H1 (cell line): ENCODE measurements around the gene GMNN. TPM values are rescaled to one million over a fixed set of nuclear protein-coding genes. Genes with fewer than 3 reads are reported as not detected.

Experiments used
- CTCF ChIA-PET: fragments of 300-600 bp; sonication (Branson Sonifier 250); formaldehyde crosslinking; loops from one replicate; lab custom pipeline; 2021; ENCODE audit not compliant: partially characterized antibody; lab: Charles Lee
- POLR2A ChIA-PET: fragments of 300-600 bp; sonication (Branson Sonifier 250); formaldehyde crosslinking; loops from one replicate; lab custom pipeline; 2021; ENCODE audit warnings: inconsistent platforms; ENCODE audit not compliant: partially characterized antibody; lab: Charles Lee
- DNase-seq, 2 experiments: peaks; one replicate each; pipeline versions ENCODE4 v3.0.0 to v3.0.0-alpha.2; 2010 to 2022; ENCODE audit warnings: low spot score in 2 of 2, low read depth in 1 of 2, mixed read lengths in 1 of 2
- FAIRE-seq: peaks from 2 replicates; lab custom pipeline; 2011; peaks lifted over from hg19 to GRCh38; lab: Jason Lieb, UNC
- H2AFZ ChIP-seq: 2 replicates; pipeline ENCODE4 v1.8.1; 2012; ENCODE audit warnings: low read length, inconsistent platforms
- H2AK5ac ChIP-seq: 2 replicates; pipeline ENCODE4 v1.6.1; 2013; ENCODE audit warnings: low read depth, low read length
- H2BK120ac ChIP-seq: replicated peaks from 2 replicates; pipeline ENCODE3; 2013; ENCODE audit warnings: low read depth, low read length, inconsistent platforms
- H2BK12ac ChIP-seq: 2 replicates; pipeline ENCODE4 v1.6.1; 2013; ENCODE audit warnings: low read depth, low read length
- H2BK15ac ChIP-seq: 2 replicates; pipeline ENCODE4 v1.6.1; 2013; ENCODE audit warnings: low read length
- H2BK20ac ChIP-seq: 2 replicates; pipeline ENCODE4 v1.6.1; 2013; ENCODE audit warnings: low read length
- H2BK5ac ChIP-seq: 2 replicates; pipeline ENCODE4 v1.6.1; 2013; ENCODE audit warnings: low read depth, low read length
- H3K14ac ChIP-seq: 2 replicates; pipeline ENCODE4 v1.6.1; 2013; ENCODE audit warnings: inconsistent platforms; ENCODE audit not compliant: insufficient read length
- H3K18ac ChIP-seq: 2 replicates; pipeline ENCODE4 v1.6.1; 2013; ENCODE audit warnings: low read length; ENCODE audit errors: extremely low read depth
- H3K23ac ChIP-seq: 2 replicates; pipeline ENCODE4 v1.6.1; 2013; ENCODE audit warnings: inconsistent platforms; ENCODE audit not compliant: insufficient read length
- H3K23me2 ChIP-seq: 2 replicates; pipeline ENCODE4 v1.6.1; 2013; ENCODE audit warnings: low read depth, low read length
- H3K27ac ChIP-seq: 2 replicates; pipeline ENCODE4 v1.6.1; 2011; ENCODE audit warnings: low read depth, low read length, inconsistent platforms
- H3K27me3 ChIP-seq, 4 experiments: replicated peaks in 1 of 4; 1 replicate in 1 of 4; 2 replicates in 3 of 4; pipeline versions ENCODE4 v1.6.1 to v1.8.1; 2011 to 2013; ENCODE audit warnings: low read length in 3 of 4, mild to moderate bottlenecking in 3 of 4, inconsistent platforms in 2 of 4, mixed read lengths in 2 of 4, moderate library complexity in 1 of 4; ENCODE audit not compliant: control insufficient read depth in 3 of 4, insufficient read depth in 3 of 4; ENCODE audit errors: extremely low read depth in 1 of 4
- H3K36me3 ChIP-seq, 4 experiments: 2 replicates each; pipeline versions ENCODE4 v1.6.1 to v1.8.1; 2011 to 2013; ENCODE audit warnings: mild to moderate bottlenecking in 4 of 4, low read length in 3 of 4, moderate library complexity in 2 of 4, control low read depth in 1 of 4, inconsistent platforms in 1 of 4; ENCODE audit not compliant: insufficient read depth in 4 of 4, control insufficient read depth in 2 of 4
- H3K4ac ChIP-seq: replicated peaks from 2 replicates; pipeline ENCODE3; 2013; ENCODE audit warnings: low read length, low read depth, mixed read lengths, inconsistent platforms; ENCODE audit not compliant: insufficient read length
- H3K4me1 ChIP-seq, 4 experiments: replicated peaks in 1 of 4; 1 replicate in 1 of 4; 2 replicates in 3 of 4; pipeline versions ENCODE4 v1.6.1 to v1.8.1; 2011 to 2013; ENCODE audit warnings: low read length in 3 of 4, inconsistent platforms in 2 of 4, mixed read lengths in 1 of 4; ENCODE audit not compliant: insufficient read depth in 4 of 4, control insufficient read depth in 3 of 4
- H3K4me2 ChIP-seq, 2 experiments: 2 replicates each; pipeline versions ENCODE4 v1.6.1 to v1.8.1; 2011 to 2013; ENCODE audit warnings: low read depth in 2 of 2, low read length in 2 of 2, control low read depth in 1 of 2, inconsistent platforms in 1 of 2, mild to moderate bottlenecking in 1 of 2; ENCODE audit not compliant: insufficient read depth in 1 of 2
- H3K4me3 ChIP-seq, 4 experiments: fragments of 200-600, 300-600 bp in 1 of 4; sonication (generic), shearing (Covaris generic), sonication (Bioruptor Twin) in 1 of 4; 2 replicates each; pipeline versions ENCODE4 v1.5.1 to v1.8.1; 2011 to 2016; ENCODE audit warnings: low read length in 4 of 4, low read depth in 3 of 4, control low read depth in 2 of 4, inconsistent platforms in 2 of 4, mild to moderate bottlenecking in 2 of 4, mixed read lengths in 1 of 4, moderate library complexity in 1 of 4; ENCODE audit not compliant: insufficient read depth in 2 of 4; ENCODE audit errors: extremely low read depth in 1 of 4
- H3K56ac ChIP-seq: replicated peaks from 2 replicates; pipeline ENCODE3; 2013; ENCODE audit warnings: low read depth, mild to moderate bottlenecking, mixed read lengths, low read length, inconsistent platforms; ENCODE audit not compliant: insufficient read length
- H3K79me1 ChIP-seq: 2 replicates; pipeline ENCODE4 v1.6.1; 2013; ENCODE audit warnings: low read depth, low read length, control low read depth
- H3K79me2 ChIP-seq, 2 experiments: 2 replicates each; pipeline versions ENCODE4 v1.6.1 to v1.8.1; 2012 to 2013; ENCODE audit warnings: low read length in 2 of 2, mild to moderate bottlenecking in 2 of 2, inconsistent platforms in 1 of 2; ENCODE audit not compliant: insufficient read depth in 2 of 2, control insufficient read depth in 1 of 2
- H3K9ac ChIP-seq, 4 experiments: replicated peaks in 1 of 4; 1 replicate in 1 of 4; 2 replicates in 3 of 4; pipeline versions ENCODE4 v1.6.1 to v1.8.1; 2011 to 2013; ENCODE audit warnings: low read depth in 3 of 4, low read length in 3 of 4, control low read depth in 2 of 4, mild to moderate bottlenecking in 2 of 4, moderate library complexity in 2 of 4, inconsistent platforms in 1 of 4; ENCODE audit errors: extremely low read depth in 1 of 4
- H3K9me3 ChIP-seq, 2 experiments: 2 replicates each; pipeline versions ENCODE4 v1.6.1 to v1.8.1; 2012 to 2013; ENCODE audit warnings: mild to moderate bottlenecking in 2 of 2, moderate library complexity in 2 of 2, control low read depth in 1 of 2, inconsistent platforms in 1 of 2, low read depth in 1 of 2, low read length in 1 of 2, mixed read lengths in 1 of 2; ENCODE audit not compliant: insufficient read depth in 2 of 2
- H4K20me1 ChIP-seq, 2 experiments: replicated peaks in 1 of 2; 2 replicates each; pipeline versions ENCODE3 to v1.8.1; 2011 to 2013; ENCODE audit warnings: inconsistent platforms in 2 of 2, low read length in 2 of 2, mild to moderate bottlenecking in 1 of 2; ENCODE audit not compliant: insufficient read depth in 2 of 2, control insufficient read depth in 1 of 2
- H4K5ac ChIP-seq: 2 replicates; pipeline ENCODE4 v1.6.1; 2013; ENCODE audit warnings: low read length, low read depth, mixed read lengths, inconsistent platforms; ENCODE audit not compliant: insufficient read length
- H4K8ac ChIP-seq: 2 replicates; pipeline ENCODE4 v1.8.0; 2013; ENCODE audit warnings: mild to moderate bottlenecking, moderate library complexity, low read length, inconsistent platforms; ENCODE audit not compliant: insufficient read depth; ENCODE audit errors: extremely low read depth
- H4K91ac ChIP-seq: replicated peaks from 2 replicates; pipeline ENCODE3; 2013; ENCODE audit warnings: low read length, mixed read lengths, inconsistent platforms; ENCODE audit not compliant: insufficient read length
- CTBP2 ChIP-seq: IDR thresholded peaks from 2 replicates; pipeline ENCODE4 v1.7.0; 2011; ENCODE audit warnings: borderline replicate concordance, mild to moderate bottlenecking, moderate library complexity, mixed read lengths, low read length; ENCODE audit not compliant: insufficient read depth, insufficient read length
- EZH2 ChIP-seq: fragments of 200-600 bp; sonication (generic); IDR thresholded peaks from 2 replicates; pipeline ENCODE4 v1.7.1; 2012; ENCODE audit warnings: low read depth, mild to moderate bottlenecking, moderate library complexity, low read length, inconsistent platforms; ENCODE audit not compliant: severe bottlenecking
- KDM1A ChIP-seq: fragments of 200-600, 300-600 bp; sonication (generic); IDR thresholded peaks from 2 replicates; pipeline ENCODE4 v1.7.1; 2016; ENCODE audit warnings: mild to moderate bottlenecking, low read length, borderline replicate concordance
- MAFK ChIP-seq: IDR thresholded peaks from 2 replicates; pipeline ENCODE4 v1.6.1; 2012; ENCODE audit warnings: low read depth, mild to moderate bottlenecking, improper control_type of control experiment, low read length
- RXRA ChIP-seq: IDR thresholded peaks from 2 replicates; pipeline ENCODE4 v1.6.1; 2011; ENCODE audit warnings: low read depth, mild to moderate bottlenecking, low read length, moderate library complexity; ENCODE audit not compliant: insufficient read depth
- TCF12 ChIP-seq: IDR thresholded peaks from 2 replicates; pipeline ENCODE4 v1.6.1; 2011; ENCODE audit warnings: low read depth, mild to moderate bottlenecking, low read length
- WGBS, 2 experiments: shearing (Covaris generic) in 1 of 2; methylation state at CpG; one replicate each; pipeline versions ENCODE4 v1.1.6 to v1.1.7; 2013 to 2015; ENCODE audit warnings: low lambda C conversion rate in 2 of 2, mixed read lengths in 2 of 2, inconsistent platforms in 1 of 2, low coverage in 1 of 2, missing lambda C conversion rate in 1 of 2; ENCODE audit not compliant: insufficient replicate concordance in 2 of 2, insufficient coverage in 1 of 2, insufficient read length in 1 of 2; ENCODE audit errors: extremely low coverage in 1 of 2, missing lambda C conversion rate in 1 of 2; 5-methylcytosine and 5-hydroxymethylcytosine counted together
- long read RNA-seq, 2 experiments: library from RNA in 1 of 2; library from capped mRNA in 1 of 2; stranded (forward); transcript quantifications; one replicate each; pipeline ENCODE4 v2.0.0, GENCODE V29; 2021; ENCODE audit warnings: inconsistent platforms in 1 of 2
- polyA minus RNA-seq, 3 experiments: library from RNA; depleted of rRNA, polyadenylated mRNA; stranded (reverse); fragments of >200 nt; gene quantifications; 1 replicate in 2 of 3; 2 replicates in 1 of 3; pipeline ENCODE4 v1.2.3, GENCODE V29; 2011
- polyA plus RNA-seq, 7 experiments: library from polyadenylated mRNA; depleted of rRNA in 3 of 7; stranded (reverse) in 5 of 7; unstranded in 2 of 7; fragments of >200 nt in 5 of 7; fragments of 200-250 nt in 2 of 7; gene quantifications; 1 replicate in 5 of 7; 2 replicates in 1 of 7; 4 replicates in 1 of 7; pipeline versions ENCODE4 v1.2.1 to v1.2.3, GENCODE V29; 2011 to 2013; ENCODE audit warnings: missing spikeins in 2 of 7, mixed read lengths in 2 of 7
- total RNA-seq: library from RNA; stranded (reverse); fragmentation: NEBNext Ultra II Directional; extraction: Animal tissue kit (Norgen Biotek cat#: 25700); gene quantifications from 2 replicates; pipeline ENCODE4 v1.2.1, GENCODE V29; 2021

The GMNN gene
- total RNA-seq, result 101 TPM in 2 replicates
- polyA plus RNA-seq (2011; rRNA removed), result 60.8 and 65.9 TPM in 2 replicates
- 79.2 TPM for polyA plus RNA-seq (2011; cell fraction: cytosol; rRNA removed)
- 36.8 TPM for polyA plus RNA-seq (2011; cell fraction: nucleus; rRNA removed)
- polyA plus RNA-seq (2012, experiment 1 of 2), result 67.9 to 96.3 TPM (median 74.9 TPM) in 4 replicates
- 13.6 TPM for polyA plus RNA-seq (2012, experiment 2 of 2)
- polyA plus RNA-seq (2013, experiment 1 of 2), result 90.1 TPM
- polyA plus RNA-seq (2013, experiment 2 of 2), result 89.1 TPM
- polyA minus RNA-seq (2011; rRNA and poly(A)+ RNA removed), result 28.1 and 33.9 TPM in 2 replicates
- polyA minus RNA-seq (2011; cell fraction: cytosol; rRNA and poly(A)+ RNA removed), result 34.9 TPM
- 50.7 TPM for polyA minus RNA-seq (2011; cell fraction: nucleus; rRNA and poly(A)+ RNA removed)
- long read RNA-seq, experiment 1, transcript GMNN-202 (7 exons, 1,133 nt), result minor isoform, 29 of 127 reads
- long read RNA-seq, experiment 1, transcript GMNN-201 (7 exons, 1,262 nt), result major isoform, 45 of 127 reads
- long read RNA-seq, experiment 1, partial matches to known transcripts, result 23 of 127 reads
- long read RNA-seq, experiment 1, other reads (novel, unspliced or antisense), result 29 of 127 reads
- long read RNA-seq, experiment 2, transcript GMNN-202 (7 exons, 1,133 nt), result major isoform, 179 of 375 reads
- long read RNA-seq, experiment 2, transcript GMNN-201 (7 exons, 1,262 nt), result minor isoform, 164 of 375 reads
- long read RNA-seq, experiment 2, partial matches to known transcripts, result 3 of 375 reads
- long read RNA-seq, experiment 2, other reads (novel, unspliced or antisense), result 25 of 375 reads

GRCh38 chr6:24774696-24775519, at the start of gene GMNN:
TSS of gene GMNN (plus strand) at chr6:24774937. CDS start at chr6:24777247, 2,310 bp downstream.
- peak within 1 kb of the TSS; percentile 24; the same call in 1 of the 2 replicates for H2BK15ac ChIP-seq
- POLR2A ChIA-PET, result interaction anchor here (0.6 to 3.3 kb wide), 14 partner anchors 10 to 243 kb away, joined by 3 to 14 read pairs (median 4); no protein-coding TSS in a partner anchor
- no peak within 1 kb of the TSS for H3K14ac ChIP-seq
- CTCF ChIA-PET, result interaction anchor here (0.7 to 2.2 kb wide), 2 partner anchors 11 to 243 kb away, joined by 4 to 7 read pairs; no protein-coding TSS in a partner anchor
- H3K18ac ChIP-seq, result peak within 1 kb of the TSS; percentile 99
- peak within 1 kb of the TSS; percentile 96 to 100 (median 98) for H3K9ac ChIP-seq
- peak within 1 kb of the TSS; percentile 99 for H4K8ac ChIP-seq
- H3K4me3 ChIP-seq, result peak within 1 kb of the TSS; percentile 63 to 98 (median 85)
- peak within 1 kb of the TSS; percentile 100 for H2BK5ac ChIP-seq
- no peaks in the 10 kb centered on the region for H3K27me3 ChIP-seq
- WGBS, 2 experiments, result 3% methylated on average over 74 of the region's 75 CpGs; no CpG with 5 or more reads in 1 of the 2 experiments
- FAIRE-seq (no peak), DNase-seq (peak; percentile 91 to 99)
- peak within 1 kb of the TSS; percentile 88 for H2BK120ac ChIP-seq
- peak within 1 kb of the TSS; percentile 99 for H3K4ac ChIP-seq
- H4K20me1 ChIP-seq, result peaks cover 13% of the 10 kb centered on the region in 2 experiments
- peak within 1 kb of the TSS; percentile 70 to 86 for H3K4me2 ChIP-seq
- H3K4me1 ChIP-seq, result peaks cover 0 to 7% (median 3%) of the 10 kb centered on the region in 4 experiments; a peak in 5 of 7 replicates
- H3K9me3 ChIP-seq, result no peaks in the 10 kb centered on the region
- peak within 1 kb of the TSS; percentile 99 for H4K5ac ChIP-seq
- H4K91ac ChIP-seq, result peak within 1 kb of the TSS; percentile 100
- H3K23ac ChIP-seq, result no peak within 1 kb of the TSS
- peak within 1 kb of the TSS; percentile 64; the same call in 1 of the 2 replicates for H2BK12ac ChIP-seq
- 0 out of 2 replicates have a peak within 1 kb of the TSS, but pooled peaks have one; percentile 56 for H2BK20ac ChIP-seq
- H3K79me2 ChIP-seq, result peaks cover 20 to 46% of the 10 kb centered on the region in 2 experiments
- peaks cover 0 to 24% (median 2%) of the 10 kb centered on the region in 4 experiments; a peak in 2 of 8 replicates for H3K36me3 ChIP-seq
- peak within 1 kb of the TSS; percentile 99 for H3K56ac ChIP-seq
- H3K27ac ChIP-seq, result peak within 1 kb of the TSS; percentile 99
- no peak within 1 kb of the TSS for H2AK5ac ChIP-seq
- H2AFZ ChIP-seq, result peak within 1 kb of the TSS; percentile 91
- no peaks in the 10 kb centered on the region; the same call in 1 of the 2 replicates for H3K79me1 ChIP-seq
- peaks cover 2% of the 10 kb centered on the region; the same call in 1 of the 2 replicates for H3K23me2 ChIP-seq
- TF ChIP-seq TCF12, result no peak
- TF ChIP-seq KDM1A, result no peak
- no peak for TF ChIP-seq RXRA
- no peak for TF ChIP-seq EZH2
- TF ChIP-seq MAFK, result no peak
- TF ChIP-seq CTBP2, result no peak
